GM12864 (cell line): ENCODE measurements around the gene ROR1.

Experiments
- DNase-seq: peaks from one replicate; pipeline ENCODE4 v3.0.0-alpha.2; 2011; ENCODE audit warnings: low read depth
- H3K4me3 ChIP-seq: 2 replicates; pipeline ENCODE4 v1.5.1; 2011; ENCODE audit warnings: mild to moderate bottlenecking, low read depth, low read length, control low read depth
- TF ChIP-seq, protein P1 (sequence below): IDR thresholded peaks from 2 replicates; pipeline ENCODE4 v1.5.1; 2011; ENCODE audit warnings: low read depth, mild to moderate bottlenecking, moderate library complexity, low read length, control low read depth, inconsistent platforms; ENCODE audit errors: missing control alignments

The ROR1 gene

DNA sequence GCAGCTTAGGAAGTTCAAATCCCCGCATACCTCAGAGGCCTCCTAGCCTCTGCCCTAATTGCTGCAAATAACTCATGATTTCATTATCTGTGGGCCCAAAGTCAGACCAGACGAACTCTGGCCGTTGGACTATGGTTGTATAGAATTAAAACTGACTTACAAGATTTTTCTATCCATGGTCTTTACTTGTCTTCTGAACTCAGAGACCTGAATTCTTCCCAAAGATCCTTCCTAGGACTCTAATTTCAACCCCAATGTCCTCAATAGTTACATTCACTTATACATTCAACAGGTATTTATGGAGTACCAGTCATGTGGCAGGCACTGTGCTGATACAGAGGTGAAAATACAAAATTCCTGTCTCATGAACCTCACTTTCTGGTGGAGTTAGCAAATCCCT, 247.2 kb downstream of the ROR1 start:
- TF ChIP-seq, protein P1, sequence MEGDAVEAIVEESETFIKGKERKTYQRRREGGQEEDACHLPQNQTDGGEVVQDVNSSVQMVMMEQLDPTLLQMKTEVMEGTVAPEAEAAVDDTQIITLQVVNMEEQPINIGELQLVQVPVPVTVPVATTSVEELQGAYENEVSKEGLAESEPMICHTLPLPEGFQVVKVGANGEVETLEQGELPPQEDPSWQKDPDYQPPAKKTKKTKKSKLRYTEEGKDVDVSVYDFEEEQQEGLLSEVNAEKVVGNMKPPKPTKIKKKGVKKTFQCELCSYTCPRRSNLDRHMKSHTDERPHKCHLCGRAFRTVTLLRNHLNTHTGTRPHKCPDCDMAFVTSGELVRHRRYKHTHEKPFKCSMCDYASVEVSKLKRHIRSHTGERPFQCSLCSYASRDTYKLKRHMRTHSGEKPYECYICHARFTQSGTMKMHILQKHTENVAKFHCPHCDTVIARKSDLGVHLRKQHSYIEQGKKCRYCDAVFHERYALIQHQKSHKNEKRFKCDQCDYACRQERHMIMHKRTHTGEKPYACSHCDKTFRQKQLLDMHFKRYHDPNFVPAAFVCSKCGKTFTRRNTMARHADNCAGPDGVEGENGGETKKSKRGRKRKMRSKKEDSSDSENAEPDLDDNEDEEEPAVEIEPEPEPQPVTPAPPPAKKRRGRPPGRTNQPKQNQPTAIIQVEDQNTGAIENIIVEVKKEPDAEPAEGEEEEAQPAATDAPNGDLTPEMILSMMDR = no peak
- DNase-seq = no peak

DNA sequence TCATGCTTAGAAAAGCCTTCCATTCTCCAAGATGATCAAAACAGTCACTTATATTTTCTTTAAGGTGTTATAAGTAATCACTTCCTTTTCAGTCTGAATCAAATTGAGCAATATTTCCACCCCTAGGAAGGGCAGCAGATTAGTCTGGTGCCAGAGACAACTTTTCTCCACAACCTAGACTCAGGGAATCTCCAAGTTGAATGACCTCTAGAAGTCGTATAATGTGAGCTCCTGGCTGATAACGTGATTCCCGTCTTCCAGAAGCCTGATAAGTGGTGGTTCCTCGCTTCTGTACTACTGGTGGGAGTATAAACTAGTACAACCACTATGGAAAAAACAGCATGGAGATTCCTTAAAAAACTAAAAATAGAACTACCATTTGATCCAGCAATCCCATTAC, 251.2 kb downstream of the ROR1 start:
- TF ChIP-seq, protein P1 = no peak
- no peak overlapping the region for H3K4me3 ChIP-seq
- DNase-seq = no peak

More for the DNA sequence above, 247.2 kb downstream of the ROR1 start:
- no peak overlapping the region for H3K4me3 ChIP-seq

DNA sequence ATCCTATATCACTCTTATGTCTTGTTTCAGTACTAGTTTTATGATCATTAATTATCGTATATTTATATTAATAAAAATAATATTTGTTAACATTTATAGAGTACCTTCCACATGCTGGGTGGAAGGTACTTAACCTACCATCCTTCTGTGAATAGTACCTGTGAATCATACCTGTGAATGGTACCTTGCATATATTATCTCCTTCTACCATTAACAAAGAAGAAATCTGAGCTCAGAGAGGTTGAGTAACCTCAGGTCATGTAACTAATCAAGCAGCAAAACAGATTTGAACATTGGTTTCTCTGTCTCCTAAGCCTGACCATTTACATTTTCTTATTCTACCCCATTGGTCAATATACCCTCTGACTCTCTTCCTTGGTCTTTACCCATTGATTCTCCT, 255.2 kb downstream of the ROR1 start:
- TF ChIP-seq, protein P1 = no peak
- no peak for DNase-seq
- no peak overlapping the region for H3K4me3 ChIP-seq

DNA sequence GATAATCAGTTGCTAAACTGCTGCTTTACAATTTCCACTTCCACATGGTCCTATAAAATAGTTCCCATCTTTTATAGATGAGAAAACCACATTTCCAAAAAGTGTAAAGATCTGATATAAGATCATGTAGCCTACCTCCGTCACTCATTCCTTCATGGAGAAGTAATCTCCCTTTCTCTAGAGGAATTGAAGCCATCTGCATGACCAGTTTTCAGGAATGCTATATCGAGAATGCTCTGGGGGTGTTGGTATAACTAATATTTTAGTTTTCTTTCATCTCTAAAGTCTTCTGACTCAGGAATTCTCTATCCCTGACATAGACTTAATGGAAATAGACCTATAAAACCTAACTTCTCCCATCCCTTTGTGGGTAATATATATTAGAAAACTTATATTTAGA, 256.6 kb downstream of the ROR1 start:
- DNase-seq = no peak
- TF ChIP-seq, protein P1 = no peak
- H3K4me3 ChIP-seq = no peak overlapping the region

DNA sequence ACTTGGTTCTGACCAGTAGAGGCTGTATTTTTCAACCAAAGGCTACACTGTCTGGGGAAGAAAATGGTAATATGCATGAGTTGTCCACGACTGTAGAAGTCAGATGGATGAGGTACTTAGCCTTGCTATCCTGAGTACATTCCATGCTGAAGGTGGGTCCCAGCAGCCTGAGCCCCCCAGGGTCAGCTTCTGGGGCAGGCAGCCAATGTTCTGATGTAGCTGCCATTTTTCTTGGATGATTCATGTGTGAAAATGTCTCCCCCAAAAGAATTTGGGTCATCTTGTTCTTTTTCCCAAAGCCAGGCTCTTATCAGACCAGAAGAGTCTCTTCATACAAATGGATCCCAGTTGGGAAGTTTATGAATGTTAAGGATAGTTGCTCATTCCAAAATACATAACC, 257.4 kb downstream of the ROR1 start:
- no peak for DNase-seq
- TF ChIP-seq, protein P1 = no peak
- H3K4me3 ChIP-seq = no peak overlapping the region

DNA sequence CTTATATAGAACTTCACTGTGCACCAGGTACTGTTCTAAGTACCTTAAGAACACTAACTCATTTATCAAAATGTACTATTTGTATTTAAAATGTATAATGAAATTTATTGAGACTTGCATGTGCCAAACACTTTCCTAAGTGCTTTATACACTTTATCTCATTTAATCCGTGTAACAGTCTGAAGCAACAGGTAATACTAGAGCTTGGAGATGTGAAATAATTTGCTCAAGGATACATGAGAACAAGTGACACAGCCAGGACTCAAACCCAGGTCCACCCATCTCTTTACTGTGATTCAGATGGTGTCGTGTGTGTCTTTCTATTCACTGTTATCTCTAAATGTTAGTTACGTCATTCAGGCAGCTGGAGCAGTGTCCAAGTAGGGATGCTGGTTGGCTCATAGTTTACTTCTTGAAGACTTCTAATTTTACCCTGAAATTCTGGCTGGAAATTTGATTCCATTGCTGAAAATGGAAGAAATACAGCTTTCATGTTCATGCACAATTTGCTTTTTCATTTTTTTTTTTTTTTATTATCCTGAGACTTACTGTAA, 259.9 kb downstream of the ROR1 start:
- no peak overlapping the region for H3K4me3 ChIP-seq
- no peak for DNase-seq
- TF ChIP-seq, protein P1 = no peak

DNA sequence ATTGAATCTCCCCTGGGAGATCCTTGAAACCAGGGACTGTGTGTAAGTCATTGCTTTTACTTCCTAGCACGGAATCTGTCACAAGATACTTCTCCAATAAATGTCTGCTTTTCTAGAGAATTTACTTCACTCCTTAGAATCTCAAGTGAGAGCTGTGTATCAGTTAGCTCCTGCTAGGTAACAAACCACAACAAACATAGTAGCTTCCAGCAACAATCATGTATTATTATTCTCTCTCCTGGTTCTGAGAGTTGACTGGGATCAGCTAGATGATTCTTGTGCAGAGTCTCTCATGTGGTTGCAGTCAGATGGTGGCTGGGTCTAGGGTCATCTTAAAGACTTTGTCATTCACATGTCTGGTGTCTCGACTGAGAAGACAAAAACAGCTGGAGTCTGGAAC, 262.7 kb downstream of the ROR1 start:
- DNase-seq = no peak
- no peak overlapping the region for H3K4me3 ChIP-seq
- TF ChIP-seq, protein P1 = no peak
